Measurements from ENCODE around the gene GTPBP10.
A peak's percentile ranks its signal among the peaks of the same experiment; 100 is the strongest.

Gene GTPBP10

GRCh38 chr7:90383422-90383821 is 36.9 kb downstream of the GTPBP10 start:
- peak; percentile 25 for DNase-seq

- peak; percentile 32 for DNase-seq
Measured at GRCh38 chr7:90383861-90384260, 37.3 kb downstream of the GTPBP10 start.

GRCh38 chr7:90384433-90384832 is 37.9 kb downstream of the GTPBP10 start:
- DNase-seq, result no peak

GRCh38 chr7:90387470-90388240 is 41.1 kb downstream of the GTPBP10 start:
- DNase-seq, result no peak

- no peak for DNase-seq
Measured at GRCh38 chr7:90390926-90391325, 44.4 kb downstream of the GTPBP10 start.

- DNase-seq, result no peak
Measured at GRCh38 chr7:90391488-90391887, 45.0 kb downstream of the GTPBP10 start.

- no peak for DNase-seq
Measured at GRCh38 chr7:90396420-90396819, 49.9 kb downstream of the GTPBP10 start.

- no peak for DNase-seq
Measured at GRCh38 chr7:90401989-90402388, 55.5 kb downstream of the GTPBP10 start.

- no peak for DNase-seq
Measured at GRCh38 chr7:90402785-90403173, 56.3 kb downstream of the GTPBP10 start.

GRCh38 chr7:90403174-90404113 is 56.9 kb downstream of the GTPBP10 start, which contains the start of gene CLDN12:
Gene CLDN12 (plus strand): TSS chr7:90403461. CDS start chr7:90412677, 9,216 bp downstream.
- peak; percentile 95 for DNase-seq

- no peak for DNase-seq
Measured at GRCh38 chr7:90404777-90405176, 58.3 kb downstream of the GTPBP10 start.

- DNase-seq, result no peak
Measured at GRCh38 chr7:90407484-90407821, 60.9 kb downstream of the GTPBP10 start.

GRCh38 chr7:90408142-90408541 is 61.6 kb downstream of the GTPBP10 start:
- DNase-seq, result no peak

GRCh38 chr7:90409667-90410066 is 63.2 kb downstream of the GTPBP10 start:
- DNase-seq, result no peak

GRCh38 chr7:90411510-90411909 is 65.0 kb downstream of the GTPBP10 start:
- DNase-seq, result peak; percentile 19

GRCh38 chr7:90412458-90413184 is 66.1 kb downstream of the GTPBP10 start:
- no peak for DNase-seq

GRCh38 chr7:90413185-90413528 is 66.6 kb downstream of the GTPBP10 start:
- DNase-seq, result no peak

GRCh38 chr7:90421651-90422050 is 75.1 kb downstream of the GTPBP10 start:
- DNase-seq, result no peak

- DNase-seq, result no peak
Measured at GRCh38 chr7:90424720-90425119, 78.2 kb downstream of the GTPBP10 start.

GRCh38 chr7:90425376-90425775 is 78.9 kb downstream of the GTPBP10 start:
- DNase-seq, result no peak

GRCh38 chr7:90430614-90431460 is 84.3 kb downstream of the GTPBP10 start:
- no peak for DNase-seq

GRCh38 chr7:90432752-90433151 is 86.2 kb downstream of the GTPBP10 start:
- no peak for DNase-seq
